Fibroblast of lung (primary cell): ENCODE results near the gene USH2A. TPM values are rescaled to one million over a fixed set of nuclear protein-coding genes. Genes with fewer than 3 reads are reported as not detected.

Experiments
- DNase-seq, 2 donors: peaks; one replicate each; pipeline versions ENCODE4 v3.0.0 to v3.0.0-alpha.2; 2010; ENCODE audit warnings: low read depth in 2 of 2
- H2AFZ ChIP-seq: 2 replicates; pipeline ENCODE4 v1.5.1; 2012; ENCODE audit warnings: low read length, control low read depth, inconsistent platforms
- H3K27ac ChIP-seq: 2 replicates; pipeline ENCODE4 v1.5.1; 2011; ENCODE audit warnings: low read length, control low read depth; ENCODE audit not compliant: insufficient read depth
- H3K27me3 ChIP-seq: 2 replicates; pipeline ENCODE4 v1.5.1; 2011; ENCODE audit warnings: mild to moderate bottlenecking, low read length; ENCODE audit not compliant: control insufficient read depth, insufficient read depth
- H3K36me3 ChIP-seq: 2 replicates; pipeline ENCODE4 v1.5.1; 2011; ENCODE audit warnings: low read length; ENCODE audit not compliant: control insufficient read depth, insufficient read depth
- H3K4me1 ChIP-seq: 2 replicates; pipeline ENCODE4 v1.5.1; 2011; ENCODE audit warnings: low read length; ENCODE audit not compliant: control insufficient read depth, insufficient read depth; ENCODE audit errors: extremely low read depth
- H3K4me2 ChIP-seq: 2 replicates; pipeline ENCODE4 v1.5.1; 2011; ENCODE audit warnings: low read length, control low read depth; ENCODE audit not compliant: insufficient read depth; ENCODE audit errors: extremely low read depth
- H3K4me3 ChIP-seq, 4 experiments: fragments of 200-600 bp in 1 of 4; sonication (generic) in 1 of 4; replicated peaks in 1 of 4; 2 replicates each; pipeline ENCODE4 v1.5.1; 2011 to 2016; ENCODE audit warnings: low read length in 4 of 4, low read depth in 3 of 4, mild to moderate bottlenecking in 3 of 4, control low read depth in 2 of 4, inconsistent platforms in 1 of 4, mixed read lengths in 1 of 4; ENCODE audit not compliant: insufficient read depth in 1 of 4; ENCODE audit errors: control extremely low read depth in 1 of 4
- H3K79me2 ChIP-seq: 2 replicates; pipeline ENCODE4 v1.5.1; 2012; ENCODE audit warnings: mild to moderate bottlenecking, low read length, inconsistent platforms; ENCODE audit not compliant: control insufficient read depth, insufficient read depth
- H3K9ac ChIP-seq: 2 replicates; pipeline ENCODE4 v1.5.1; 2011; ENCODE audit warnings: mild to moderate bottlenecking, low read length, control low read depth; ENCODE audit not compliant: insufficient read depth
- H3K9me3 ChIP-seq: 2 replicates; pipeline ENCODE4 v1.5.1; 2012; ENCODE audit warnings: low read depth, low read length; ENCODE audit not compliant: control insufficient read depth, insufficient read depth
- H4K20me1 ChIP-seq: 2 replicates; pipeline ENCODE4 v1.5.1; 2011; ENCODE audit warnings: low read length; ENCODE audit not compliant: control insufficient read depth, insufficient read depth; ENCODE audit errors: extremely low read depth
- EZH2 ChIP-seq: IDR thresholded peaks from 2 replicates; pipeline ENCODE4 v1.5.1; 2012; ENCODE audit warnings: low read length, control low read depth, mild to moderate bottlenecking; ENCODE audit errors: missing control alignments
- polyA plus RNA-seq, 2 donors: library from polyadenylated mRNA; depleted of rRNA in 1 of 2; stranded (reverse) in 1 of 2; unstranded in 1 of 2; fragments of >200 nt; gene quantifications; 2 replicates each; pipeline ENCODE4 v1.2.1, GENCODE V29; 2011 to 2012; ENCODE audit warnings: missing spikeins in 1 of 2
- total RNA-seq: library from RNA; depleted of rRNA; stranded (reverse); fragments of >200 nt; gene quantifications from 2 replicates; pipeline ENCODE4 v1.2.1, GENCODE V29; 2014
- TF ChIP-seq, protein P1 (sequence below), 2 donors: IDR thresholded peaks in 1 of 2; conservative IDR thresholded peaks in 1 of 2; 1 replicate in 1 of 2; 2 replicates in 1 of 2; pipeline ENCODE4 v1.5.1; 2011 to 2012; ENCODE audit warnings: low read length in 2 of 2, control low read depth in 1 of 2, inconsistent platforms in 1 of 2, low read depth in 1 of 2, mild to moderate bottlenecking in 1 of 2

USH2A gene
- total and polyA plus RNA-seq, 2 donors (not counting 1 experiment from before 2014, with no cell fraction given) = under 0.01 to 0.01 TPM

- Histone ChIP-seq H3K4me1 (no peaks in the 10 kb centered on the region), H3K27me3 (no peaks in the 10 kb centered on the region), H3K9me3 (no peaks in the 10 kb centered on the region), H3K79me2 (no peaks in the 10 kb centered on the region), H3K4me3 (no peak overlapping the region), H3K27ac (no peak overlapping the region), H2AFZ (no peak overlapping the region), H3K4me2 (no peak overlapping the region), H3K36me3 (no peaks in the 10 kb centered on the region), H4K20me1 (no peaks in the 10 kb centered on the region), H3K9ac (no peak overlapping the region)
- no peak for DNase-seq
- no peak for TF ChIP-seq EZH2
- TF ChIP-seq, protein P1, sequence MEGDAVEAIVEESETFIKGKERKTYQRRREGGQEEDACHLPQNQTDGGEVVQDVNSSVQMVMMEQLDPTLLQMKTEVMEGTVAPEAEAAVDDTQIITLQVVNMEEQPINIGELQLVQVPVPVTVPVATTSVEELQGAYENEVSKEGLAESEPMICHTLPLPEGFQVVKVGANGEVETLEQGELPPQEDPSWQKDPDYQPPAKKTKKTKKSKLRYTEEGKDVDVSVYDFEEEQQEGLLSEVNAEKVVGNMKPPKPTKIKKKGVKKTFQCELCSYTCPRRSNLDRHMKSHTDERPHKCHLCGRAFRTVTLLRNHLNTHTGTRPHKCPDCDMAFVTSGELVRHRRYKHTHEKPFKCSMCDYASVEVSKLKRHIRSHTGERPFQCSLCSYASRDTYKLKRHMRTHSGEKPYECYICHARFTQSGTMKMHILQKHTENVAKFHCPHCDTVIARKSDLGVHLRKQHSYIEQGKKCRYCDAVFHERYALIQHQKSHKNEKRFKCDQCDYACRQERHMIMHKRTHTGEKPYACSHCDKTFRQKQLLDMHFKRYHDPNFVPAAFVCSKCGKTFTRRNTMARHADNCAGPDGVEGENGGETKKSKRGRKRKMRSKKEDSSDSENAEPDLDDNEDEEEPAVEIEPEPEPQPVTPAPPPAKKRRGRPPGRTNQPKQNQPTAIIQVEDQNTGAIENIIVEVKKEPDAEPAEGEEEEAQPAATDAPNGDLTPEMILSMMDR (conservative IDR thresholded peaks at IDR 0.05 in 1 of 2, IDR thresholded peaks at IDR 0.05 in 1 of 2; ENCODE audit: low read depth in 1 of 2, low read length in 2 of 2) = no peak
These were observed 742.2 kb downstream of the USH2A start for GRCh38 chr1:215681041-215681440.

DNA sequence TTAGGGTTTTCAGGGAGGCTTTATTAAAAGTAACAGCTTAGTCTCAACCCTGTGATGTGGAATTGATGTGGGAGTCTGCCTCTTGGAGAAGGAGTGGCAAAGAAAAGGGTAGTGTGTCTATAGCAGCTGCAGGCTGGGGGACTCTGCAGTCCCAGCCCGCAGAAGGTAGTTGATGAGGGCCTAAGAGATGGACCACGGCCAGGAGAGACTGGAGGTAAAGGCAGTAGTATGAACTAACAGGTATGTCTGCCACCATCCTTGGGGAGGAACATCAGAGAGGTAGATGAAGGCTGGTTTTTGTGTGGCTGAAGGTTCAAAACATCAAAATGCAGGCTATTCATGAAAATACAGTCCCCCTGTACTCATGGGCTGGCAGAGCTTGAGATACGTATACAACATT, 744.0 kb downstream of the USH2A start:
- no peak overlapping the region for H3K4me3 ChIP-seq
- TF ChIP-seq, protein P1 (conservative IDR thresholded peaks at IDR 0.05 in 1 of 2, IDR thresholded peaks at IDR 0.05 in 1 of 2; ENCODE audit: low read depth in 1 of 2, low read length in 2 of 2) = no peak
- TF ChIP-seq EZH2 = no peak
- H3K36me3 ChIP-seq = no peaks in the 10 kb centered on the region
- H3K79me2 ChIP-seq = no peaks in the 10 kb centered on the region
- no peak overlapping the region for H2AFZ ChIP-seq
- no peaks in the 10 kb centered on the region for H3K9me3 ChIP-seq
- H3K4me1 ChIP-seq = no peaks in the 10 kb centered on the region
- H3K4me2 ChIP-seq = no peak overlapping the region
- no peaks in the 10 kb centered on the region for H3K27me3 ChIP-seq
- no peak for DNase-seq
- H3K27ac ChIP-seq = no peak overlapping the region
- no peak overlapping the region for H3K9ac ChIP-seq
- no peaks in the 10 kb centered on the region for H4K20me1 ChIP-seq

- Histone ChIP-seq H3K4me3 (no peak overlapping the region), H3K27ac (no peak overlapping the region), H3K9ac (no peak overlapping the region)
These were observed 746.1 kb downstream of the USH2A start for GRCh38 chr1:215677112-215677511.

More at GRCh38 chr1:215677112-215677511, 746.1 kb downstream of the USH2A start:
- H3K9me3 ChIP-seq = no peaks in the 10 kb centered on the region
- no peaks in the 10 kb centered on the region for H3K36me3 ChIP-seq
- no peak overlapping the region for H2AFZ ChIP-seq
- no peaks in the 10 kb centered on the region for H3K4me1 ChIP-seq
- H3K27me3 ChIP-seq = no peaks in the 10 kb centered on the region
- H3K79me2 ChIP-seq = no peaks in the 10 kb centered on the region
- no peak for DNase-seq
- H3K4me2 ChIP-seq = no peak overlapping the region
- no peaks in the 10 kb centered on the region for H4K20me1 ChIP-seq
- TF ChIP-seq EZH2 = no peak
- TF ChIP-seq, protein P1 (conservative IDR thresholded peaks at IDR 0.05 in 1 of 2, IDR thresholded peaks at IDR 0.05 in 1 of 2; ENCODE audit: low read depth in 1 of 2, low read length in 2 of 2) = no peak
